GM23338 (cell line): Measurements from ENCODE around the gene ASXL3. TPM values are rescaled to one million over a fixed set of nuclear protein-coding genes. Genes with fewer than 3 reads are reported as not detected.

Experiments
- ATAC-seq: fragments of 200-7000 bp; cut with Tn5 transposase; 3 replicates; pipeline ENCODE4 v1.9.1; 2020
- DNase-seq: peaks from one replicate; pipeline ENCODE4 v3.0.0-alpha.2; 2015; ENCODE audit warnings: low spot score
- H2AFZ ChIP-seq: fragments of 200-600 bp; sonication (generic); 2 replicates; pipeline ENCODE4 v1.8.0; 2016; ENCODE audit warnings: antibody characterized with exemption, mild to moderate bottlenecking, moderate library complexity
- H3F3A ChIP-seq: fragments of 200-600 bp; sonication (generic); replicated peaks from 2 replicates; pipeline ENCODE4 v1.8.0; 2017; ENCODE audit warnings: antibody characterized with exemption, mixed run types, low read depth
- H3K27ac ChIP-seq: fragments of 200-600 bp; sonication (generic); 2 replicates; pipeline ENCODE4 v1.6.1; 2016; ENCODE audit warnings: low read depth
- H3K27me3 ChIP-seq: fragments of 200-600 bp; sonication (generic); 2 replicates; pipeline ENCODE4 v1.8.0; 2016; ENCODE audit warnings: mild to moderate bottlenecking, mixed run types, moderate library complexity; ENCODE audit not compliant: insufficient read depth
- H3K36me3 ChIP-seq: fragments of 200-600 bp; sonication (generic); 2 replicates; pipeline ENCODE4 v1.8.0; 2016; ENCODE audit warnings: mild to moderate bottlenecking; ENCODE audit not compliant: insufficient read depth
- H3K4me1 ChIP-seq: fragments of 200-600 bp; sonication (generic); 2 replicates; pipeline ENCODE4 v1.8.0; 2016; ENCODE audit warnings: mild to moderate bottlenecking, moderate library complexity; ENCODE audit not compliant: insufficient read depth
- H3K4me2 ChIP-seq: fragments of 200-600 bp; sonication (generic); 2 replicates; pipeline ENCODE4 v1.7.1; 2017; ENCODE audit warnings: mixed run types
- H3K4me3 ChIP-seq: fragments of 200-600 bp; sonication (generic); 2 replicates; pipeline ENCODE4 v1.6.1; 2016; ENCODE audit warnings: mixed run types
- H3K79me2 ChIP-seq: fragments of 200-600 bp; sonication (generic); replicated peaks from 2 replicates; pipeline ENCODE4 v1.8.0; 2017; ENCODE audit warnings: mild to moderate bottlenecking; ENCODE audit not compliant: insufficient read depth
- H3K9me2 ChIP-seq: fragments of 200-600 bp; sonication (generic); 2 replicates; pipeline ENCODE4 v1.8.0; 2017; ENCODE audit not compliant: insufficient read depth
- H4K20me1 ChIP-seq: fragments of 200-600 bp; sonication (generic); replicated peaks from 2 replicates; pipeline ENCODE4 v1.8.0; 2017; ENCODE audit warnings: mild to moderate bottlenecking; ENCODE audit not compliant: insufficient read depth
- H3K27ac Mint-ChIP-seq: 2 replicates; pipeline ENCODE4 v1.8.0; 2020; ENCODE audit warnings: inconsistent platforms, mild to moderate bottlenecking, moderate library complexity, mixed read lengths
- H3K27me3 Mint-ChIP-seq: 3 replicates; pipeline ENCODE4 v1.8.0; 2022; ENCODE audit warnings: low read depth, mild to moderate bottlenecking, moderate library complexity, mixed read lengths, inconsistent platforms; ENCODE audit not compliant: insufficient read depth, poor library complexity
- H3K36me3 Mint-ChIP-seq: 3 replicates; pipeline ENCODE4 v1.8.0; 2021; ENCODE audit warnings: low read depth, mild to moderate bottlenecking, inconsistent platforms, moderate library complexity, mixed read lengths
- H3K4me1 Mint-ChIP-seq: 3 replicates; pipeline ENCODE4 v1.8.0; 2020; ENCODE audit warnings: mild to moderate bottlenecking, inconsistent platforms, mixed read lengths
- H3K4me3 Mint-ChIP-seq: 3 replicates; pipeline ENCODE4 v1.8.0; 2021; ENCODE audit warnings: moderate library complexity, mild to moderate bottlenecking, inconsistent platforms, mixed read lengths
- H3K9me3 Mint-ChIP-seq: 3 replicates; pipeline ENCODE4 v1.8.0; 2020; ENCODE audit warnings: moderate library complexity, mild to moderate bottlenecking, inconsistent platforms, mixed read lengths
- CREB1 ChIP-seq: fragments of 250-450 bp; sonication (Bioruptor Pico); IDR thresholded peaks from 2 replicates; pipeline ENCODE4 v1.5.0; 2020; ENCODE audit warnings: low read depth, mild to moderate bottlenecking, moderate library complexity
- ETS1 ChIP-seq: IDR thresholded peaks from 2 replicates; pipeline ENCODE4 v1.6.1; 2016; ENCODE audit warnings: antibody characterized with exemption
- EZH2phosphoT487 ChIP-seq: fragments of 200-600 bp; sonication (generic); IDR thresholded peaks from one replicate; pipeline ENCODE4 v1.8.1; 2018; ENCODE audit warnings: antibody characterized with exemption; ENCODE audit not compliant: unreplicated experiment
- JUNB ChIP-seq: IDR thresholded peaks from one replicate; pipeline ENCODE4 v1.6.1; 2016; ENCODE audit warnings: antibody characterized with exemption; ENCODE audit not compliant: unreplicated experiment
- NANOG ChIP-seq: IDR thresholded peaks from 2 replicates; pipeline ENCODE4 v1.6.1; 2016; ENCODE audit warnings: antibody characterized with exemption, borderline replicate concordance
- POLR2AphosphoS5 ChIP-seq: IDR thresholded peaks from 2 replicates; pipeline ENCODE4 v1.6.1; 2016; ENCODE audit warnings: antibody characterized with exemption, low read depth
- REST ChIP-seq: IDR thresholded peaks from one replicate; pipeline ENCODE4 v1.6.1; 2018; ENCODE audit warnings: antibody characterized with exemption; ENCODE audit not compliant: unreplicated experiment
- STAT1 ChIP-seq: IDR thresholded peaks from one replicate; pipeline ENCODE4 v1.6.1; 2016; ENCODE audit warnings: antibody characterized with exemption; ENCODE audit not compliant: unreplicated experiment
- ZNF114 ChIP-seq: fragments of 250-450 bp; sonication (Bioruptor Pico); IDR thresholded peaks from 2 replicates; pipeline ENCODE4 v1.5.0; 2020; ENCODE audit warnings: mild to moderate bottlenecking, moderate library complexity
- ZNF331 ChIP-seq: fragments of 250-450 bp; sonication (Bioruptor Pico); IDR thresholded peaks from 2 replicates; pipeline ENCODE4 v1.5.0; 2020; ENCODE audit warnings: low read depth, mild to moderate bottlenecking, moderate library complexity
- ZNF462 ChIP-seq: fragments of 250-450 bp; sonication (Bioruptor Pico); IDR thresholded peaks from 2 replicates; pipeline ENCODE4 v1.5.0; 2020; ENCODE audit warnings: mild to moderate bottlenecking, moderate library complexity
- polyA plus RNA-seq: library from polyadenylated mRNA; unstranded; fragments of >200 nt; fragmentation: Nextera tagmentation; extraction: Ambion mirVana; gene quantifications from 2 replicates; pipeline ENCODE4 v1.2.1, GENCODE V29; 2016
- total RNA-seq: library from RNA; depleted of rRNA; stranded (reverse); fragments of >200 nt; shearing (Covaris generic); gene quantifications from 2 replicates; pipeline ENCODE4 v1.2.3, GENCODE V29; 2014

Gene ASXL3
- total and polyA plus RNA-seq, 2 experiments from 2014 or later: 0.23 to 1.4 TPM

- no peaks in the 10 kb centered on the region for H3F3A ChIP-seq
- H3K4me2 ChIP-seq: no peak overlapping the region
- Mint-ChIP-seq H3K4me3 (no peak overlapping the region), H3K9me3 (no peaks in the 10 kb centered on the region), H3K27me3 (no peaks in the 10 kb centered on the region), H3K4me1 (peaks cover 2% of the 10 kb centered on the region; the same call in 1 of the 3 replicates), H3K36me3 (no peaks in the 10 kb centered on the region), H3K27ac (no peak overlapping the region)
- no peak for TF ChIP-seq CREB1 (CRISPR knock-in tag)
- no peak for TF ChIP-seq ETS1
- no peak for TF ChIP-seq POLR2AphosphoS5
- TF ChIP-seq ZNF331: no peak
- TF ChIP-seq ZNF114 (CRISPR knock-in tag): no peak
- no peak for TF ChIP-seq STAT1
- H3K27ac ChIP-seq: no peak overlapping the region
- DNase-seq (no peak), ATAC-seq (no peak)
- H3K4me3 ChIP-seq: no peak overlapping the region
- no peaks in the 10 kb centered on the region for H3K27me3 ChIP-seq
- H4K20me1 ChIP-seq: no peaks in the 10 kb centered on the region
- no peaks in the 10 kb centered on the region for H3K4me1 ChIP-seq
- no peaks in the 10 kb centered on the region for H3K36me3 ChIP-seq
- H3K79me2 ChIP-seq: no peaks in the 10 kb centered on the region
- no peaks in the 10 kb centered on the region for H3K9me2 ChIP-seq
- H2AFZ ChIP-seq: no peak overlapping the region
These were observed 99.9 kb downstream of the ASXL3 start for GRCh38 chr18:33677891-33678290.

GRCh38 chr18:33682436-33682835 lies 104.4 kb downstream of the ASXL3 start:
- no peak for ATAC-seq
- H3K36me3 Mint-ChIP-seq: no peaks in the 10 kb centered on the region
- no peak for TF ChIP-seq REST
- TF ChIP-seq STAT1: no peak
- TF ChIP-seq EZH2phosphoT487: no peak
- TF ChIP-seq ETS1: no peak
- TF ChIP-seq NANOG: no peak
- TF ChIP-seq POLR2AphosphoS5: no peak
- no peak for TF ChIP-seq JUNB
- TF ChIP-seq CREB1 (CRISPR knock-in tag): no peak
- TF ChIP-seq ZNF462: no peak

More at GRCh38 chr18:33682436-33682835, 104.4 kb downstream of the ASXL3 start:
- Histone ChIP-seq H3K9me2 (0 out of 2 replicates have a peak, but pooled peaks cover 6% of the 10 kb centered on the region), H3K27me3 (no peaks in the 10 kb centered on the region), H3K36me3 (no peaks in the 10 kb centered on the region), H3K4me2 (no peak overlapping the region), H3K79me2 (no peaks in the 10 kb centered on the region), H3F3A (no peaks in the 10 kb centered on the region), H2AFZ (no peak overlapping the region), H3K27ac (no peak overlapping the region), H3K4me3 (no peak overlapping the region), H3K4me1 (no peaks in the 10 kb centered on the region), H4K20me1 (no peaks in the 10 kb centered on the region)
- H3K27me3 Mint-ChIP-seq: no peaks in the 10 kb centered on the region
- DNase-seq: no peak
- no peak overlapping the region for H3K4me3 Mint-ChIP-seq
- H3K9me3 Mint-ChIP-seq: no peaks in the 10 kb centered on the region
- H3K27ac Mint-ChIP-seq: no peak overlapping the region
- no peaks in the 10 kb centered on the region for H3K4me1 Mint-ChIP-seq
